ENCODE results near the gene RHBDD1. TPM values are rescaled to one million over a fixed set of nuclear protein-coding genes. Genes with fewer than 3 reads are reported as not detected.

The RHBDD1 gene
- polyA plus RNA-seq, 1 donor from 2014 or later = 5.4 TPM

DNA sequence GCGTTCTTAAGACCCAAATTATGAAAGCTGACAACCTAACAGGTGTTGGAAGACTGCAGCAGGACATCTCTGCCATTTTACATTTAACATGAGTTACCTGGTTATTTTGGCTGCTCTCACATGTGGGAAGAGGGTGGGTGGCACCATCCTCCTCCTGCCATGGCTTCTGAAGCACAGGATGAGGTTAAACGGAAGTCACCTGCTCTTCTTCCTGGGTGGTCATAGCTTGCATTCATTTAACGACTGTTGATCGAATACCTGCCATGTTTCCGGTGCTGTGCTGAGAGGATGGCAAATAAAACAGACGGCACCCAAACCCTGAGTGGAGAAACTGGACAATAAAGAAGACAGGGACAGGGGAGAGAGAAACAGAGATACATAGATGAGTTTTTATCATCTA, 118.0 kb downstream of the RHBDD1 start:
- TF ChIP-seq, protein P1, sequence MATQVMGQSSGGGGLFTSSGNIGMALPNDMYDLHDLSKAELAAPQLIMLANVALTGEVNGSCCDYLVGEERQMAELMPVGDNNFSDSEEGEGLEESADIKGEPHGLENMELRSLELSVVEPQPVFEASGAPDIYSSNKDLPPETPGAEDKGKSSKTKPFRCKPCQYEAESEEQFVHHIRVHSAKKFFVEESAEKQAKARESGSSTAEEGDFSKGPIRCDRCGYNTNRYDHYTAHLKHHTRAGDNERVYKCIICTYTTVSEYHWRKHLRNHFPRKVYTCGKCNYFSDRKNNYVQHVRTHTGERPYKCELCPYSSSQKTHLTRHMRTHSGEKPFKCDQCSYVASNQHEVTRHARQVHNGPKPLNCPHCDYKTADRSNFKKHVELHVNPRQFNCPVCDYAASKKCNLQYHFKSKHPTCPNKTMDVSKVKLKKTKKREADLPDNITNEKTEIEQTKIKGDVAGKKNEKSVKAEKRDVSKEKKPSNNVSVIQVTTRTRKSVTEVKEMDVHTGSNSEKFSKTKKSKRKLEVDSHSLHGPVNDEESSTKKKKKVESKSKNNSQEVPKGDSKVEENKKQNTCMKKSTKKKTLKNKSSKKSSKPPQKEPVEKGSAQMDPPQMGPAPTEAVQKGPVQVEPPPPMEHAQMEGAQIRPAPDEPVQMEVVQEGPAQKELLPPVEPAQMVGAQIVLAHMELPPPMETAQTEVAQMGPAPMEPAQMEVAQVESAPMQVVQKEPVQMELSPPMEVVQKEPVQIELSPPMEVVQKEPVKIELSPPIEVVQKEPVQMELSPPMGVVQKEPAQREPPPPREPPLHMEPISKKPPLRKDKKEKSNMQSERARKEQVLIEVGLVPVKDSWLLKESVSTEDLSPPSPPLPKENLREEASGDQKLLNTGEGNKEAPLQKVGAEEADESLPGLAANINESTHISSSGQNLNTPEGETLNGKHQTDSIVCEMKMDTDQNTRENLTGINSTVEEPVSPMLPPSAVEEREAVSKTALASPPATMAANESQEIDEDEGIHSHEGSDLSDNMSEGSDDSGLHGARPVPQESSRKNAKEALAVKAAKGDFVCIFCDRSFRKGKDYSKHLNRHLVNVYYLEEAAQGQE (IDR thresholded peaks at IDR 0.05; ENCODE audit: borderline replicate concordance) = no peak
- TF ChIP-seq EZH2 (IDR thresholded peaks at IDR 0.05; ENCODE audit: borderline replicate concordance, insufficient read depth, low read length, poor library complexity, severe bottlenecking) (no peak), POLR2AphosphoS5 (IDR thresholded peaks at IDR 0.05) (no peak), TAF1 (IDR thresholded peaks at IDR 0.05; ENCODE audit: low read depth) (no peak), EP300 (conservative IDR thresholded peaks at IDR 0.05; ENCODE audit: poor library complexity, severe bottlenecking) (no peak), RAD21 (conservative IDR thresholded peaks at IDR 0.05) (no peak), MXI1 (conservative IDR thresholded peaks at IDR 0.05; ENCODE audit: poor library complexity, severe bottlenecking) (no peak)
- Histone ChIP-seq H3K4me2 (ENCODE audit: low read length) (no peak overlapping the region), H3K27ac (ENCODE audit: low read length) (no peak overlapping the region), H3K4me3 (ENCODE audit: low read length) (no peak overlapping the region), H3F3A (ENCODE audit: insufficient read depth, low read length, poor library complexity, severe bottlenecking) (no peaks in the 10 kb centered on the region), H4K20me1 (ENCODE audit: insufficient read depth) (no peaks in the 10 kb centered on the region), H3K36me3 (ENCODE audit: insufficient read depth, low read length) (no peaks in the 10 kb centered on the region), H3K27me3 (ENCODE audit: insufficient read depth, low read depth, low read length) (no peaks in the 10 kb centered on the region), H3K9me3 (ENCODE audit: low read length) (no peaks in the 10 kb centered on the region), H3K9me2 (ENCODE audit: insufficient read depth, low read length) (no peaks in the 10 kb centered on the region), H3K9ac (ENCODE audit: low read length) (no peak overlapping the region), H3K79me2 (replicated peaks; ENCODE audit: insufficient read depth, low read length) (no peaks in the 10 kb centered on the region), H2AFZ (ENCODE audit: low read depth, low read length) (no peak overlapping the region)

GRCh38 chr2:226956659-226957058, 120.8 kb downstream of the RHBDD1 start:
- Histone ChIP-seq H3K4me3 (ENCODE audit: low read length) (no peak overlapping the region), H2AFZ (ENCODE audit: low read depth, low read length) (no peak overlapping the region), H3K79me2 (replicated peaks; ENCODE audit: insufficient read depth, low read length) (no peaks in the 10 kb centered on the region), H3K9me3 (ENCODE audit: low read length) (no peaks in the 10 kb centered on the region), H3K27ac (ENCODE audit: low read length) (no peak overlapping the region), H3F3A (ENCODE audit: insufficient read depth, low read length, poor library complexity, severe bottlenecking) (no peaks in the 10 kb centered on the region), H3K9me2 (ENCODE audit: insufficient read depth, low read length) (no peaks in the 10 kb centered on the region), H3K9ac (ENCODE audit: low read length) (no peak overlapping the region), H3K27me3 (ENCODE audit: insufficient read depth, low read depth, low read length) (no peaks in the 10 kb centered on the region), H3K36me3 (ENCODE audit: insufficient read depth, low read length) (no peaks in the 10 kb centered on the region), H4K20me1 (ENCODE audit: insufficient read depth) (no peaks in the 10 kb centered on the region), H3K4me2 (ENCODE audit: low read length) (no peak overlapping the region)
- no peak for TF ChIP-seq POLR2AphosphoS5 (IDR thresholded peaks at IDR 0.05)

DNA sequence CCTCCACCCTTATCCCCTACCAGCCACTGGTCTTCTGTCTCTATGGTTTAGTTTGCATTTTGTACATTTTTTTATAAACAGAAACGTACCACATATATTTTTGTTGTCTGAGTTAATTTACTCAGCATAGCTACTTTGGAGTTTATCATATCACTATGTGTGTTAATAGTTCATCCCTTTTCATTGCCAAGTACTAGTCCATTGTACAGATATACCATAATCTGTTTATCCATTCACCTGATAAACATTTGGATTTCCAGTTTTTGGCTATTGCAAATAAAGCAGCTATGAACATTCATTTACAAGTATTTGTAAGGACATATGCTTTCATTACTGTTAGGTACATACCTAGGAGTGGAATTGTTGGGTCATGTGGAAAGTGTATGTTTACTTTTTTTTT, 123.6 kb downstream of the RHBDD1 start:
- TF ChIP-seq SMC3 (conservative IDR thresholded peaks at IDR 0.05; ENCODE audit: poor library complexity) = no peak
- TF ChIP-seq, protein P2, sequence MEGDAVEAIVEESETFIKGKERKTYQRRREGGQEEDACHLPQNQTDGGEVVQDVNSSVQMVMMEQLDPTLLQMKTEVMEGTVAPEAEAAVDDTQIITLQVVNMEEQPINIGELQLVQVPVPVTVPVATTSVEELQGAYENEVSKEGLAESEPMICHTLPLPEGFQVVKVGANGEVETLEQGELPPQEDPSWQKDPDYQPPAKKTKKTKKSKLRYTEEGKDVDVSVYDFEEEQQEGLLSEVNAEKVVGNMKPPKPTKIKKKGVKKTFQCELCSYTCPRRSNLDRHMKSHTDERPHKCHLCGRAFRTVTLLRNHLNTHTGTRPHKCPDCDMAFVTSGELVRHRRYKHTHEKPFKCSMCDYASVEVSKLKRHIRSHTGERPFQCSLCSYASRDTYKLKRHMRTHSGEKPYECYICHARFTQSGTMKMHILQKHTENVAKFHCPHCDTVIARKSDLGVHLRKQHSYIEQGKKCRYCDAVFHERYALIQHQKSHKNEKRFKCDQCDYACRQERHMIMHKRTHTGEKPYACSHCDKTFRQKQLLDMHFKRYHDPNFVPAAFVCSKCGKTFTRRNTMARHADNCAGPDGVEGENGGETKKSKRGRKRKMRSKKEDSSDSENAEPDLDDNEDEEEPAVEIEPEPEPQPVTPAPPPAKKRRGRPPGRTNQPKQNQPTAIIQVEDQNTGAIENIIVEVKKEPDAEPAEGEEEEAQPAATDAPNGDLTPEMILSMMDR (IDR thresholded peaks at IDR 0.05; ENCODE audit: poor library complexity, severe bottlenecking) = no peak
- no peak for TF ChIP-seq RAD21 (conservative IDR thresholded peaks at IDR 0.05)
- no peak for TF ChIP-seq EP300 (conservative IDR thresholded peaks at IDR 0.05; ENCODE audit: poor library complexity, severe bottlenecking)
- TF ChIP-seq EZH2 (IDR thresholded peaks at IDR 0.05; ENCODE audit: borderline replicate concordance, insufficient read depth, low read length, poor library complexity, severe bottlenecking) = no peak
- TF ChIP-seq TAF1 (IDR thresholded peaks at IDR 0.05; ENCODE audit: low read depth) = no peak
- TF ChIP-seq POLR2AphosphoS5 (IDR thresholded peaks at IDR 0.05) = no peak
- TF ChIP-seq, protein P1 (IDR thresholded peaks at IDR 0.05; ENCODE audit: borderline replicate concordance) = no peak
- TF ChIP-seq MXI1 (conservative IDR thresholded peaks at IDR 0.05; ENCODE audit: poor library complexity, severe bottlenecking) = no peak
- no peaks in the 10 kb centered on the region for H3K36me3 ChIP-seq (ENCODE audit: insufficient read depth, low read length)
- H3K9me3 ChIP-seq (ENCODE audit: low read length) = no peaks in the 10 kb centered on the region
- no peaks in the 10 kb centered on the region for H4K20me1 ChIP-seq (ENCODE audit: insufficient read depth)
- no peak overlapping the region for H3K9ac ChIP-seq (ENCODE audit: low read length)
- H3F3A ChIP-seq (ENCODE audit: insufficient read depth, low read length, poor library complexity, severe bottlenecking) = no peaks in the 10 kb centered on the region
- H3K4me2 ChIP-seq (ENCODE audit: low read length) = no peak overlapping the region
- no peaks in the 10 kb centered on the region for H3K27me3 ChIP-seq (ENCODE audit: insufficient read depth, low read depth, low read length)
- H2AFZ ChIP-seq (ENCODE audit: low read depth, low read length) = no peak overlapping the region
- no peak overlapping the region for H3K4me3 ChIP-seq (ENCODE audit: low read length)
- H3K79me2 ChIP-seq (replicated peaks; ENCODE audit: insufficient read depth, low read length) = no peaks in the 10 kb centered on the region
- H3K9me2 ChIP-seq (ENCODE audit: insufficient read depth, low read length) = no peaks in the 10 kb centered on the region
- no peak overlapping the region for H3K27ac ChIP-seq (ENCODE audit: low read length)
